Activated CD8-positive, alpha-beta memory T cell treated with anti-CD3 and anti-CD28 coated beads, Interleukin-2, amount 10 ng/mL, durations not matched to agents 7 days and 5 days (primary cell): ENCODE data around the gene IFNL3. TPM values are rescaled to one million over a fixed set of nuclear protein-coding genes. Genes with fewer than 3 reads are reported as not detected.

Experiments used
- ATAC-seq: fragments of 150-1000 bp; cut with Tn5 transposase; one replicate; pipeline ENCODE4 v1.10.0; 2021; ENCODE audit warnings: moderate library complexity
- CTCF ChIA-PET: fragments of 350-600 bp; sonication (Branson Sonifier 250); formaldehyde crosslinking; loops from one replicate; lab custom pipeline; 2021; ENCODE audit warnings: antibody characterized with exemption; lab: Charles Lee
- DNase-seq: peaks from one replicate; pipeline ENCODE4 v3.0.0-alpha.2; 2020
- H3K27ac Mint-ChIP-seq: one replicate; pipeline ENCODE4 v1.8.0; 2021; ENCODE audit warnings: mild to moderate bottlenecking, mixed read lengths
- H3K27me3 Mint-ChIP-seq: one replicate; pipeline ENCODE4 v1.8.0; 2021; ENCODE audit warnings: mixed read lengths
- H3K36me3 Mint-ChIP-seq: one replicate; pipeline ENCODE4 v1.8.0; 2021; ENCODE audit warnings: mild to moderate bottlenecking, mixed read lengths
- H3K4me1 Mint-ChIP-seq: one replicate; pipeline ENCODE4 v1.8.0; 2021; ENCODE audit warnings: mixed read lengths
- H3K4me3 Mint-ChIP-seq: one replicate; pipeline ENCODE4 v1.8.0; 2021; ENCODE audit warnings: mild to moderate bottlenecking, moderate library complexity, mixed read lengths
- H3K9me3 Mint-ChIP-seq: one replicate; pipeline ENCODE4 v1.8.0; 2022; ENCODE audit warnings: low read depth, mixed read lengths
- total RNA-seq, 2 experiments: library from RNA; stranded (reverse); gene quantifications; one replicate each; pipeline ENCODE4 v1.2.3, GENCODE V29; 2021

Gene IFNL3
- total RNA-seq, 2 experiments from 2014 or later = 0.42 TPM; not detected in 1

DNA sequence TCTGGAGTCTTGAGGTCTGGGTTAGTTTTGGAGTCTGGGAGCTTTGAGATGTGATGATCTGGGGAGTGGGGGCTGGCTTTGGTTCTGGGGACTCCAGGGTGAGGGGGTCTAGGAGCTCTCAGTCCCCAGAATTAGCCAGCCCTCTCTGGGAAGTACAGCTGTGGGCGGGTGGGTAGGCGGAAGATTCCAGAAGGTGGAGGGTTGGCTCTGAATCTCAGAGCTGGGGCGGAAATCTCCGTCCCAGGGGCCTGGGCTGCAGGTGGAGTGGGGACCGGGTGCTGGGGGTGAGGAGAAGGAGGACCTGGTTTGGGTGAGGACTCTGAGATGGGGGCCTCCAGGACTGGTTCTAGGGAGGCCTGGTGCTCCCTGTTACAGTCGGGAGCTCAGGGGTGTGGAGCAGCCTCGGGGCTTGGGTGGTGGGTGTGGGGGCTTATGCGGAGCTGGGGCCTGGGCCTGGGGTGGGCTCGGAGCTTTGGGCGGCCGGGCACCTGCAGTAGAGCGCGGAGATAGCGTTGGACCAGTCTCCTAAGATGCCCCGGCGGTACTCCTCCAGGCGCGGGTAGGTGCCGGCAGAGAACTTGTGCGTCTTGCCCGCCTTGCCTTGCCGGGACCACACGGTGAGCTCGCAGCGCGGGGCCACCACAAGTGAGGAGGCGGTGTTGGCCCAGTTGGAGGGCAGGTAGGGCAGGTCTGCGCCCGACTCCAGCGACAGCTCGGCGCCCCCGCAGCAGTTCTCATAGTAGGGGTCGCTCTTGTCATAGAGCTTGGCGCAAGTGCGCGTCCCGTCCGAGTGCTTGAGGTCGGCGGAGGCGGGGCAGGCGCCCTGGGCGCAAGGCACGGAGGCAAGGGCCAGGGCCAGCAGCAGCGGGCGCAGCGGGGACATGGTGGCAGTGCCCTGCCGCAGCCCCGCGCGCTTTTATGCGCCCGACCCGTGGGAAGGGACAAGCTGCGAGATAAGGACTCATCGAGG is 41.1 kb downstream of the IFNL3 start, which contains the start of gene SYCN:
SYCN (minus strand) TSS at position 892 of the 970 bp plus-strand sequence; CDS start at position 883, 9 bp downstream.
- H3K27me3 Mint-ChIP-seq = peaks cover 58% of the 10 kb centered on the region
- no peaks in the 10 kb centered on the region for H3K9me3 Mint-ChIP-seq
- ATAC-seq = no peak
- H3K36me3 Mint-ChIP-seq = no peaks in the 10 kb centered on the region
- DNase-seq = no peak
- no peak within 1 kb of the TSS for H3K27ac Mint-ChIP-seq
- CTCF ChIA-PET = interaction anchor here (0.7 kb wide), 1 partner anchor 152 kb away, joined by 3 read pairs; no protein-coding TSS in a partner anchor
- H3K4me3 Mint-ChIP-seq = no peak within 1 kb of the TSS
- no peaks in the 10 kb centered on the region for H3K4me1 Mint-ChIP-seq

DNA sequence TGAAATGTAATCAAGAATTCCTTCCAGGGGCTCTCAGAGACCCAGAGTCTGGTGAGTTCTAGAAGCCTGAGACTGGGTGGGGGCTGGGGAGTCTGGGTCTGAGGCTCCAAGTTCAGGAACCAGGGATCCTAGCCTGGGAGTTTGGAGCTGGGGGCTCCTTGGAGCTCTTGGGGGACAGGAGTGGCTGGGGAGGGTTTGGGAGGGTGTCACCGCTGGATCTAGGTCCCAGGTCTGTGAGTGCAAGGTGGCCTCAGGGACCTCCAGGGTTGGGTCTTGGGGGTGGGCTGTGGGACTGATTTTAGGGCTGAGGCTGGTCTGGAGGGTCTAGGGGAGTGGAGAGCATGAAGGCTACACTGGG is 41.8 kb downstream of the IFNL3 start:
- no peaks in the 10 kb centered on the region for H3K36me3 Mint-ChIP-seq
- CTCF ChIA-PET = no interaction called here
- peaks cover 65% of the 10 kb centered on the region for H3K27me3 Mint-ChIP-seq
- H3K9me3 Mint-ChIP-seq = no peaks in the 10 kb centered on the region
- ATAC-seq (no peak), DNase-seq (no peak)
- no peaks in the 10 kb centered on the region for H3K4me1 Mint-ChIP-seq
- H3K4me3 Mint-ChIP-seq = no peak overlapping the region
- H3K27ac Mint-ChIP-seq = no peak overlapping the region

DNA sequence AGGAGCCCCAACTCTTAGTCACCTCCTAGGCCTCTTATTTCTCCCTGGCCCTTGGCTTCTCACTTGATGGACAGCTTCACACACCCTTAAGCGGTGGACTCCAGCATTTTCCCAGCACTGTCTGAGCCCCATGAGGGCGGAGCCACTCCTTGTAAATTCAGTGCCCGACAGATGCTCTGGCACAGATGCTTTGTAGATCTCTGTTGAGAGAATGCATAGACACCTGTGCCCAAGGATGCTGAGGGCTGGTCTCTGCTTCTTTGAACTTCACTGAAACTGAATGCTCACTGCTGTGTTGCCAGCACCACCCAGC is 44.0 kb downstream of the IFNL3 start:
- peaks cover 2% of the 10 kb centered on the region for H3K36me3 Mint-ChIP-seq
- no peak overlapping the region for H3K4me3 Mint-ChIP-seq
- CTCF ChIA-PET = no interaction called here
- no peak for DNase-seq
- no peaks in the 10 kb centered on the region for H3K9me3 Mint-ChIP-seq
- no peak overlapping the region for H3K27ac Mint-ChIP-seq
- ATAC-seq = no peak
- peaks cover 9% of the 10 kb centered on the region for H3K4me1 Mint-ChIP-seq
- peaks cover 81% of the 10 kb centered on the region for H3K27me3 Mint-ChIP-seq

DNA sequence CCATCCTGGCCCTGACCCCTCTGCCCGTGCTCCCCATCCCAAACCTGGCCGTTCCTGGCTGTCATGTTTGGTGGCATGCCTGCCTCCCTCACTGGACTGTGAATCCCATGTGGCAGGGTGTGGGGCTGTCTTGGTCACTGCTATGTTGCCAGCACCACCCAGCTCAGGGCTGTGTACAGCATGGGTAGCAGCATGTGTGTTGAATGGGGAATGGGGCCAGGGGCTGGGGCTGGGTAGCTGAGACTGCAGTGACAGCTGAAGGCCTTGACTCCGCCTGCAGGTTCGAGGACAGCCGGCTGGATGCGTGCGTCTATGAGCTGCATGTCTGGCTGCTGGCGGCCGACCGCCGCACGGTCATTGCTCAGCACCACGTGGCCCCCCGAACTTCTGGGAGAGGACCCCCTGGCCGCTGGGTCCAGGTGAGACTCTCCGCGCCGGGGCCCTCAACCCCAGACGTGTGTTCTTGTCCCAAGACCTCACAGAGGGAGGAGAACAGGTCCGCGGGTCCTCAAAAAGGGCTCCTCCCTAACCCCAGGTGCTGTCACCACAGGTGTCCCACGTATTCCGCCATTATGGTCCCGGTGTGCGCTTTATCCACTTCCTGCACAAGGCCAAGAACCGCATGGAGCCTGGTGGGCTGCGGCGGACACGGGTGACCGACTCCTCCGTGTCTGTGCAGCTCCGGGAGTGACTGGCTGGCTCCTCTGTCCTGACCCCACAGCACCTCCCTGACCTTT is 44.6 kb downstream of the IFNL3 start:
- Mint-ChIP-seq H3K27me3 (peaks cover 81% of the 10 kb centered on the region), H3K9me3 (no peaks in the 10 kb centered on the region), H3K36me3 (peaks cover 2% of the 10 kb centered on the region), H3K4me1 (peaks cover 13% of the 10 kb centered on the region), H3K27ac (no peak overlapping the region), H3K4me3 (no peak overlapping the region)
- CTCF ChIA-PET = no interaction called here
- DNase-seq (no peak), ATAC-seq (no peak)

DNA sequence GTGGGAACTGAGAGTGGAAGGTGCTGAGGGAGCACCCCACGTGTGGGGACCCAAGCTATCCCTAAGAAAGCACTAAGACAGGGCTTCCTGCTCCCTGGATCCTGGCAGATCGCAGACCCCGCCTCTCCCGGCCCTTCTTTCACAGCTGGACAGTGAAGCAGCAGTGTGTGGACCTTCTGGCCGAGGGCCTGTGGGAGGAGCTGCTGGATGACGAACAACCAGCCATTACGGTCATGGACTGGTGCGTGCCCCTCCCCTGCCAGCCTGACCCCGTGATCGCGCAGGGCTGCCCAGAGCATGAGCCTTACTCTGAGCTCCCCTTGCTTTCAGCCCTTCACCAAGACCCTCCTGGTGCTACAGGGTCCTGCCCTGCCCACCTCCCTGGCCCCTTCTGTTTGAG is 45.8 kb downstream of the IFNL3 start:
- no peaks in the 10 kb centered on the region for H3K9me3 Mint-ChIP-seq
- peaks cover 13% of the 10 kb centered on the region for H3K4me1 Mint-ChIP-seq
- DNase-seq (no peak), ATAC-seq (no peak)
- no peak overlapping the region for H3K27ac Mint-ChIP-seq
- peaks cover 2% of the 10 kb centered on the region for H3K36me3 Mint-ChIP-seq
- H3K27me3 Mint-ChIP-seq = peaks cover 78% of the 10 kb centered on the region
- CTCF ChIA-PET = interaction anchor here (1.0 to 1.6 kb wide), 2 partner anchors 100 to 129 kb away, joined by 3 read pairs; no protein-coding TSS in a partner anchor
- no peak overlapping the region for H3K4me3 Mint-ChIP-seq

DNA sequence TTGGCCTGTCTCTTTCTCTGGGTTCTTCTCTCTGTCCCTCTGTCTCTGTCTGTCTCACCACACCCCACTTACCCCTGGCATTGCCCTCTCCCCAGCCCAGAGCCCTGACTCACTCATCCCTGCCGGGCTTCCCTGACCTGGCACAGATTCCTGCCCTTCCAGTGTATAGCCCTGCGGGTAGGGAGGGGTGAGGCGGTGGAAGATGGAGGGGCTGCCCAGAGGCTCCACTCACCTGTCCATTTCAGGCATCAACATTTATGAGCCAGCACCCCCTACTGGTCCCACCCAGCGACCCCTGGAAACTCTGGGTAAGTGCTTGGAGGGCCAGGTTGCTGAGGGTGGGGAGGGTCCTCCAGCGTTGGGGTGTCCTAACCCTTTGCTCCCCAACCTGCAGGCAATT is 47.0 kb downstream of the IFNL3 start:
- H3K9me3 Mint-ChIP-seq = no peaks in the 10 kb centered on the region
- H3K36me3 Mint-ChIP-seq = peaks cover 2% of the 10 kb centered on the region
- H3K27me3 Mint-ChIP-seq = peaks cover 76% of the 10 kb centered on the region
- ATAC-seq (no peak), DNase-seq (no peak)
- H3K27ac Mint-ChIP-seq = no peak overlapping the region
- peaks cover 13% of the 10 kb centered on the region for H3K4me1 Mint-ChIP-seq
- CTCF ChIA-PET = interaction anchor here (1.6 kb wide), 1 partner anchor 102 kb away, joined by 3 read pairs; no protein-coding TSS in a partner anchor
- H3K4me3 Mint-ChIP-seq = no peak overlapping the region

DNA sequence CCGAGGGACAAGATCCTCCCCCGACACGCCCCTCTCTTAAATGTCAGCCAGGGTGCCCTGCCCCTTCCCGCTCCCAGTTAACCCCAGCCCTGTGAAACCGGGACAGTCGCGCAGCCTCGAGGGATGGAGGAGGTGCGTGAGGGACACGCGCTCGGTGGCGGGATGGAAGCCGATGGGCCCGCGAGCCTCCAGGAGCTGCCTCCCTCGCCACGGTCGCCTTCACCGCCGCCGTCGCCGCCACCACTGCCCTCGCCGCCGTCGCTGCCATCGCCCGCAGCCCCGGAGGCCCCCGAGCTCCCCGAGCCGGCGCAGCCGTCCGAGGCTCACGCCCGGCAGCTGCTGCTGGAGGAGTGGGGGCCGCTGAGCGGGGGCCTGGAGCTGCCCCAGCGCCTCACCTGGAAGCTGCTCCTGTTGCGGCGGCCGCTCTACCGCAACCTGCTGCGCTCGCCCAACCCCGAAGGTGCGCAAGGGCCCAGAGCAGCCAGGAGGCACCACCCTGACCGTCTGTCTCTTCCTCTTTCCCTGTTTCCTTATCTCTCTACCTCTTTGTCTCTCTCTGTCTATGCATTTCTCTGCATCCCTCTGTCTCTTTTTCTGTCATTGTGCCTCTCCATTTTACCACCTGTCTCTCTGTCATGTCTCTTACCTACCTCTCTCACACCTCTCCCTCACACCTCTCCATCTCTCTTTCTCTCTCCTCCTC is 47.8 kb downstream of the IFNL3 start, which contains the start of gene NCCRP1:
NCCRP1 (plus strand) TSS at position 105 of the 703 bp plus-strand sequence; CDS start at position 124, 19 bp downstream.
- CTCF ChIA-PET = no interaction called here
- peaks cover 13% of the 10 kb centered on the region for H3K4me1 Mint-ChIP-seq
- no peaks in the 10 kb centered on the region for H3K9me3 Mint-ChIP-seq
- no peak within 1 kb of the TSS for H3K4me3 Mint-ChIP-seq
- peaks cover 2% of the 10 kb centered on the region for H3K36me3 Mint-ChIP-seq
- H3K27ac Mint-ChIP-seq = no peak within 1 kb of the TSS
- ATAC-seq (no peak), DNase-seq (no peak)
- H3K27me3 Mint-ChIP-seq = peaks cover 72% of the 10 kb centered on the region

DNA sequence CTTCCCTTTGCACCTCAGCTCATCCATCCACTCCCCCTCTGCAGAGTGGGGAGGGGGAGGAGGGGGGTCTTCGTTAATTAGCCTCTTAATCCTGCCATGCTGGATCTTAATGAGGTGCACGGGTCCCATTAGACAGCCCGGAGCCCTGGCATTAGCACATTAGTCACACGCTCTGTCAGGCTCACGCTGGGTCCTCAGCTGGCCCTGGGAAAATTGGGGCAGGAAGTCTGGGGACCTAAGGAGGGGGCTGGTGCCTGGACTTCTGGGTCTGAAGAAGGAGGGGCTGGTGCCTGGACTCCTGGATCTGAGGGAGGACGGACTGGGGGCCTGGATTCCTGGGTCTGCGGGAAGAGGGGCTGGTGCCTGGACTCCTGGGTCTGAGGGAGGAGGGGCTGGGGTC is 48.5 kb downstream of the IFNL3 start:
- Mint-ChIP-seq H3K36me3 (peaks cover 2% of the 10 kb centered on the region), H3K4me1 (peaks cover 13% of the 10 kb centered on the region), H3K4me3 (no peak overlapping the region), H3K9me3 (no peaks in the 10 kb centered on the region), H3K27ac (no peak overlapping the region), H3K27me3 (peaks cover 70% of the 10 kb centered on the region)
- DNase-seq = no peak
- no peak for ATAC-seq
- CTCF ChIA-PET = no interaction called here

DNA sequence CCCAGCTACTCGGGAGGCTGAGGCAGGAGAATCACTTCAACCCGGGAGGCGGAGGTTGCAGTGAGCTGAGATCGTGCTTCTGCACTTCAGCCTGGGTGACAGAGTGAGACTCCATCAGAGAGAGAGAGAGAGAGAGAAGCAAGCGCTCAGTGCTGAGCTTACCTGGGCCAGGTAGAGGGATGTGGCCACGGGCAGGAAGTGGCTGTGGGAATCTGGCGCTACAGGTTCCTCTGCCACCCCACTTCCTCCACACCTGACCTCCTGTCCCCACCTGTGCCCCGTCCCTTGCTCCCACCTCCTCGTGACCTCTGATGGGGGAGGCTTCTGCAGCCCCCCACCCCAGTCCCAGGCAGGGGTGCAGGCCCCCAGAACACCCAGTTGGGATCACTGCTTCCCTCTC is 49.1 kb downstream of the IFNL3 start:
- ATAC-seq (no peak), DNase-seq (no peak)
- Mint-ChIP-seq H3K4me1 (peaks cover 13% of the 10 kb centered on the region), H3K9me3 (no peaks in the 10 kb centered on the region), H3K27me3 (peaks cover 66% of the 10 kb centered on the region), H3K36me3 (peaks cover 2% of the 10 kb centered on the region), H3K27ac (no peak overlapping the region), H3K4me3 (no peak overlapping the region)
- CTCF ChIA-PET = interaction anchor here (0.6 kb wide), 1 partner anchor 85 kb away, joined by 3 read pairs; no protein-coding TSS in a partner anchor

DNA sequence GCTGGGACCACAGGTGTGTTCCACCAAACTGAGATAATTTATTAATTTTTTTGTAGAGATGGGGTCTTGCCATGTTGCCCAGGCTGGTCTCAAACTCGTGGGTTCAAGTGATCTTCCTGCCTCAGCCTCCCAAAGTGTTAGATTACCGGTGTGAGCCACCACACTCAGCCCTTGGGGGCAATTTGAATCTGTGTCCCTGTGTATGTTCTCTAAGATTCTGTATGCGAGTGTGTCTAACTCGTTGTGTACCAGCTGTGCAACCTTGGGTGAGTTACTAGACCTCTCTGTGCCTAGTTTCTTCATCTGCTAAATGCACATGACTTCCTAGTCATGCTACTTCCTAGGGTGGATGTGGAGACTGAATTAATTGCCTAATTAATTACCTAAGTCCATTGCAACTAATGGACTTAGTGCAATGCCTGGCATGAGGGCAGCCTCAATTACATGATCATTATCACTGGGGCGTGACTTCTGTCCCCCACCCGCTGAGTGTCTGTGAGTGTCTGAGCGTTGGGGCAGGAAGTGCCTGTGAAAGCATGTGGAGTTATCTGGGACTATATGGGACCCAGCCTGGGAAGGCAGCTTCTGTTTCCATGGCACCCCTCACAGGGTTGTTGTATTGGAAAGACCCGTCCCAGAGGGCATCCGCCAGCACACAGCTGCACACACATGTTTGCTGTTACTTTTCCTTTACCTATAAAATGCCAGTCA is 49.8 kb downstream of the IFNL3 start:
- H3K27me3 Mint-ChIP-seq = peaks cover 62% of the 10 kb centered on the region
- CTCF ChIA-PET = interaction anchor here (0.6 kb wide), 1 partner anchor 85 kb away, joined by 3 read pairs; no protein-coding TSS in a partner anchor

DNA sequence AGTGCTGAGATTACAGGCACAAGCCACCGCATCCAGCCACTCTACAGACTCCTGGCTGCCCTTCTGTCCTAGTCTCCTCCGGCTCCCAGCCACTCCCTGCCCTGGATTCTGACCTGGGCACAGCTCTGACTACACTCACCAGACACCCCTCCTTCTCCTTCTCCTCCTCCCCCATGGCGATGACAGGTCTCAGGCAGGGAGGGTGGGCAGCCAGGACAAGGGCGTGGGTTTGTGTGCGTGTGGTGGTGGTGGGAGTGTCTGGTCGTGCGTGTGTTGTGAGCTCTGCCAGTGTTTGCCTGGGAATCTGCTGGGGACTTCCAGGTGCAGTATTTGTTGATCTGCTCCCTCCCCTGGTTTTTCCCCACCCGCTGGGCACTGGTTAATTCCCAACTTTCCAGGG is 51.0 kb downstream of the IFNL3 start:
- peaks cover 60% of the 10 kb centered on the region for H3K27me3 Mint-ChIP-seq
- no peak for ATAC-seq
- H3K27ac Mint-ChIP-seq = no peak overlapping the region
- H3K9me3 Mint-ChIP-seq = no peaks in the 10 kb centered on the region
- no peak overlapping the region for H3K4me3 Mint-ChIP-seq
- H3K4me1 Mint-ChIP-seq = peaks cover 13% of the 10 kb centered on the region
- H3K36me3 Mint-ChIP-seq = peaks cover 2% of the 10 kb centered on the region
- CTCF ChIA-PET = interaction anchor here (0.6 kb wide), 1 partner anchor 71 kb away, joined by 3 read pairs; no protein-coding TSS in a partner anchor
- no peak for DNase-seq

More for the DNA sequence above, 49.8 kb downstream of the IFNL3 start:
- Mint-ChIP-seq H3K27ac (no peak overlapping the region), H3K9me3 (no peaks in the 10 kb centered on the region), H3K36me3 (peaks cover 2% of the 10 kb centered on the region), H3K4me3 (no peak overlapping the region), H3K4me1 (peaks cover 13% of the 10 kb centered on the region)
- DNase-seq (no peak), ATAC-seq (no peak)
